ENCODE measurements around the gene PSMD1. TPM values are rescaled to one million over a fixed set of nuclear protein-coding genes. Genes with fewer than 3 reads are reported as not detected.

The PSMD1 gene
- total RNA-seq, 1 experiment from 2014 or later: 133 TPM

DNA sequence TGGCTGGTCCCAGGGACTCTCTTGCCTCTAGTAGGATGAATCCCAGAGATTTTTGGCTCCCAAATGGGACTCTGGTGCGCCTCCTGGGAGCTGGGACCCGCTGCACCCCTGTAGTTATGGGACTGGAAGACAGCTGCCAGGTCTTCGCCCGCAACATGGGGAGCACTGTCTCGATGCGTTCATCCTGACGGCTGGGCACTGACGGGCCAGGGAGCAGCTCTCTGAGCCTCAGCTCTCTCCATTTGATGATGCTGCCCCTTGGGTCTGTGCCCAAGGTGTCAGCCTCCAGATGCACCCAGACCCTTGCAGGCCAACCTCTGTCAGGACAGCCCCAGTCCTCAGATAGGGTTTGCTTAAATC, 132.5 kb downstream of the PSMD1 start (continued):
- no peak for TF ChIP-seq CEBPB (IDR thresholded peaks at IDR 0.05; ENCODE audit: low read depth)

DNA sequence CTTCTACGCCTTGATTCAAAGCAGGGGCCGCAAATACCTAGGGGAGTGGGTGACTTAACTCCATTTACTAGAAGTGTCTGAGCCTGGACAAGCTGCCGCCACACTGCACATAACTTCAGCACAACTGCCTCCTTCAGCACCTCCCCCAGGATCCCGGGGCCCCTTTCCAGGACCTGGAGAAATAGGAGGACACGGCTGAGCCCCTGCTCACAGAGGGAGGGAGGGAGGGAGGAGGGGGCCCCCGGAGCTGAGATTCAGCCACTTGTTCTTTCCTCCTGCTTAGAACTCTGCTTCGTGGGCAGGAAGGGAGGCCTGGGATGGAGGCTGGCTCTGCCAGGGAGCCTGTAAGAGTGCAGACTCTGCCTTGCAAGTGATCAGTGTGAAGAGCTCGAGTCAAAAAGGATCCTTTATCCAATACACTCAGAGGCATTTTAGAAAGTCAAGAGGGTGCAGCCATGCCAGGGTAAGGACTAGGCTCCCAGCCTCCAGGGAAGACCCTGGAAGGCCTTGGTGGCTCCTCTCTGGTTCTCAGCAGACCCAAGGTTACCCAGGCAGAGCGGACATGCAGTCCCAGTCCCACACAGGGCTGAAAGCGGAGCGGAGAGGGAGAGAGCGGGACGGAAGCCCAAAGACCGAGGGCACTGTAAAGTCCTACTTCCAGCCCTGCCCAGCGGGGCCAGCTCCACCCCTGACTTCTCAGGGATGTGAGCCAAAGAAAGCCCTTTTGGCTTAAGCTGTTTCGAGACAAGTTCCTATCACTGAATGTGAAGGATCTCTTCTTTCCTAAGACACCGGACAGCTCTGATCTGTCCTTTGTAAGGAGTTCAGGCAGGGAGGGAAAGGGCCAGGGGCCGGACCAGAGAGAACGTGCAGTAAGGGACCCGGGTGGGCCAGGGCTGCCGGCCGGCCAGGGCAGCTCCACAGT, 133.2 kb downstream of the PSMD1 start:
- Histone ChIP-seq H2AFZ (ENCODE audit: low read depth, low read length, poor library complexity, severe bottlenecking) (no peak overlapping the region), H3K9me2 (ENCODE audit: insufficient read depth) (no peaks in the 10 kb centered on the region), H3K27me3 (ENCODE audit: insufficient read depth, low read length) (no peaks in the 10 kb centered on the region), H3K79me2 (ENCODE audit: insufficient read depth, low read length) (no peaks in the 10 kb centered on the region), H3K4me2 (ENCODE audit: low read length) (no peak overlapping the region), H4K20me1 (ENCODE audit: insufficient read depth) (no peaks in the 10 kb centered on the region), H3K4me1 (ENCODE audit: control insufficient read depth in 1 of 2, insufficient read depth in 2 of 2, low read length in 2 of 2) (no peaks in the 10 kb centered on the region), H3K4me3 (replicated peaks in 1 of 2; ENCODE audit: low read depth in 1 of 2, low read length in 2 of 2) (no peak overlapping the region), H3K36me3 (ENCODE audit: control insufficient read depth in 1 of 2, insufficient read depth in 2 of 2, low read length in 2 of 2) (no peaks in the 10 kb centered on the region), H3K9me3 (ENCODE audit: control insufficient read depth in 1 of 2, insufficient read depth in 1 of 2, low read depth in 1 of 2, low read length in 2 of 2) (no peaks in the 10 kb centered on the region), H3K27ac (ENCODE audit: low read depth, low read length) (no peak overlapping the region), H3K9ac (ENCODE audit: low read length) (no peak overlapping the region)
- no peak for TF ChIP-seq EZH2 (IDR thresholded peaks at IDR 0.05)
- no peak for TF ChIP-seq CEBPB (IDR thresholded peaks at IDR 0.05; ENCODE audit: low read depth)
- TF ChIP-seq, protein P1, sequence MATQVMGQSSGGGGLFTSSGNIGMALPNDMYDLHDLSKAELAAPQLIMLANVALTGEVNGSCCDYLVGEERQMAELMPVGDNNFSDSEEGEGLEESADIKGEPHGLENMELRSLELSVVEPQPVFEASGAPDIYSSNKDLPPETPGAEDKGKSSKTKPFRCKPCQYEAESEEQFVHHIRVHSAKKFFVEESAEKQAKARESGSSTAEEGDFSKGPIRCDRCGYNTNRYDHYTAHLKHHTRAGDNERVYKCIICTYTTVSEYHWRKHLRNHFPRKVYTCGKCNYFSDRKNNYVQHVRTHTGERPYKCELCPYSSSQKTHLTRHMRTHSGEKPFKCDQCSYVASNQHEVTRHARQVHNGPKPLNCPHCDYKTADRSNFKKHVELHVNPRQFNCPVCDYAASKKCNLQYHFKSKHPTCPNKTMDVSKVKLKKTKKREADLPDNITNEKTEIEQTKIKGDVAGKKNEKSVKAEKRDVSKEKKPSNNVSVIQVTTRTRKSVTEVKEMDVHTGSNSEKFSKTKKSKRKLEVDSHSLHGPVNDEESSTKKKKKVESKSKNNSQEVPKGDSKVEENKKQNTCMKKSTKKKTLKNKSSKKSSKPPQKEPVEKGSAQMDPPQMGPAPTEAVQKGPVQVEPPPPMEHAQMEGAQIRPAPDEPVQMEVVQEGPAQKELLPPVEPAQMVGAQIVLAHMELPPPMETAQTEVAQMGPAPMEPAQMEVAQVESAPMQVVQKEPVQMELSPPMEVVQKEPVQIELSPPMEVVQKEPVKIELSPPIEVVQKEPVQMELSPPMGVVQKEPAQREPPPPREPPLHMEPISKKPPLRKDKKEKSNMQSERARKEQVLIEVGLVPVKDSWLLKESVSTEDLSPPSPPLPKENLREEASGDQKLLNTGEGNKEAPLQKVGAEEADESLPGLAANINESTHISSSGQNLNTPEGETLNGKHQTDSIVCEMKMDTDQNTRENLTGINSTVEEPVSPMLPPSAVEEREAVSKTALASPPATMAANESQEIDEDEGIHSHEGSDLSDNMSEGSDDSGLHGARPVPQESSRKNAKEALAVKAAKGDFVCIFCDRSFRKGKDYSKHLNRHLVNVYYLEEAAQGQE (IDR thresholded peaks at IDR 0.05; ENCODE audit: low read depth): no peak
- TF ChIP-seq, protein P2, sequence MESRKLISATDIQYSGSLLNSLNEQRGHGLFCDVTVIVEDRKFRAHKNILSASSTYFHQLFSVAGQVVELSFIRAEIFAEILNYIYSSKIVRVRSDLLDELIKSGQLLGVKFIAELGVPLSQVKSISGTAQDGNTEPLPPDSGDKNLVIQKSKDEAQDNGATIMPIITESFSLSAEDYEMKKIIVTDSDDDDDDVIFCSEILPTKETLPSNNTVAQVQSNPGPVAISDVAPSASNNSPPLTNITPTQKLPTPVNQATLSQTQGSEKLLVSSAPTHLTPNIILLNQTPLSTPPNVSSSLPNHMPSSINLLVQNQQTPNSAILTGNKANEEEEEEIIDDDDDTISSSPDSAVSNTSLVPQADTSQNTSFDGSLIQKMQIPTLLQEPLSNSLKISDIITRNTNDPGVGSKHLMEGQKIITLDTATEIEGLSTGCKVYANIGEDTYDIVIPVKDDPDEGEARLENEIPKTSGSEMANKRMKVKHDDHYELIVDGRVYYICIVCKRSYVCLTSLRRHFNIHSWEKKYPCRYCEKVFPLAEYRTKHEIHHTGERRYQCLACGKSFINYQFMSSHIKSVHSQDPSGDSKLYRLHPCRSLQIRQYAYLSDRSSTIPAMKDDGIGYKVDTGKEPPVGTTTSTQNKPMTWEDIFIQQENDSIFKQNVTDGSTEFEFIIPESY (IDR thresholded peaks at IDR 0.05; ENCODE audit: extremely low read depth, insufficient replicate concordance, low read length): no peak
- TF ChIP-seq POLR2A (IDR thresholded peaks at IDR 0.05; ENCODE audit: borderline replicate concordance, extremely low read depth, insufficient read depth, insufficient read length): no peak
- TF ChIP-seq FOSL1 (IDR thresholded peaks at IDR 0.05; ENCODE audit: low read depth): no peak
- TF ChIP-seq, protein P3, sequence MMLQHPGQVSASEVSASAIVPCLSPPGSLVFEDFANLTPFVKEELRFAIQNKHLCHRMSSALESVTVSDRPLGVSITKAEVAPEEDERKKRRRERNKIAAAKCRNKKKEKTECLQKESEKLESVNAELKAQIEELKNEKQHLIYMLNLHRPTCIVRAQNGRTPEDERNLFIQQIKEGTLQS (IDR thresholded peaks at IDR 0.05): no peak
- TF ChIP-seq TCF7L2 (IDR thresholded peaks at IDR 0.05; ENCODE audit: borderline replicate concordance, extremely low read depth, insufficient read depth, insufficient read length): no peak
- TF ChIP-seq ELF1 (IDR thresholded peaks at IDR 0.05; ENCODE audit: borderline replicate concordance, low read depth): no peak
- TF ChIP-seq, protein P4, sequence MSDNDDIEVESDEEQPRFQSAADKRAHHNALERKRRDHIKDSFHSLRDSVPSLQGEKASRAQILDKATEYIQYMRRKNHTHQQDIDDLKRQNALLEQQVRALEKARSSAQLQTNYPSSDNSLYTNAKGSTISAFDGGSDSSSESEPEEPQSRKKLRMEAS (IDR thresholded peaks at IDR 0.05): no peak
- no peak for TF ChIP-seq SP1 (IDR thresholded peaks at IDR 0.05; ENCODE audit: low read depth)
- no peak for TF ChIP-seq JUND (IDR thresholded peaks at IDR 0.05)
- no peak for TF ChIP-seq ZFX (IDR thresholded peaks at IDR 0.05)
- no peak for TF ChIP-seq CBX3 (IDR thresholded peaks at IDR 0.05; ENCODE audit: low read depth)
- TF ChIP-seq ZNF274 (IDR thresholded peaks at IDR 0.05; ENCODE audit: low read depth, low read length): no peak
- no peak for TF ChIP-seq EGR1 (IDR thresholded peaks at IDR 0.05; ENCODE audit: low read depth)
- TF ChIP-seq RAD21 (IDR thresholded peaks at IDR 0.05; ENCODE audit: low read depth): no peak
- TF ChIP-seq SRF (IDR thresholded peaks at IDR 0.05; ENCODE audit: low read depth): no peak
- no peak for TF ChIP-seq POLR2AphosphoS5 (IDR thresholded peaks at IDR 0.05; ENCODE audit: low read depth, low read length)
- TF ChIP-seq EZH2phosphoT487 (IDR thresholded peaks at IDR 0.05; ENCODE audit: borderline replicate concordance): no peak
- POLR2A ChIA-PET: no interaction called here
- intact Hi-C loops (cut with micrococcal nuclease): no loop called here
- CTCF ChIA-PET: no interaction called here
- RAD21 ChIA-PET (ENCODE audit: low non-redundant PET in 1 of 2, low total read pairs in 2 of 2, uncharacterized antibody in 2 of 2, unreplicated experiment in 2 of 2): no interaction called here
- no peak for DNase-seq (ENCODE audit: low read depth, low spot score)
- BruUV-seq (replicated peaks): no TSS peak
- no peak for ATAC-seq
